ENCODE data around the gene HEPACAM.

The HEPACAM gene

DNA sequence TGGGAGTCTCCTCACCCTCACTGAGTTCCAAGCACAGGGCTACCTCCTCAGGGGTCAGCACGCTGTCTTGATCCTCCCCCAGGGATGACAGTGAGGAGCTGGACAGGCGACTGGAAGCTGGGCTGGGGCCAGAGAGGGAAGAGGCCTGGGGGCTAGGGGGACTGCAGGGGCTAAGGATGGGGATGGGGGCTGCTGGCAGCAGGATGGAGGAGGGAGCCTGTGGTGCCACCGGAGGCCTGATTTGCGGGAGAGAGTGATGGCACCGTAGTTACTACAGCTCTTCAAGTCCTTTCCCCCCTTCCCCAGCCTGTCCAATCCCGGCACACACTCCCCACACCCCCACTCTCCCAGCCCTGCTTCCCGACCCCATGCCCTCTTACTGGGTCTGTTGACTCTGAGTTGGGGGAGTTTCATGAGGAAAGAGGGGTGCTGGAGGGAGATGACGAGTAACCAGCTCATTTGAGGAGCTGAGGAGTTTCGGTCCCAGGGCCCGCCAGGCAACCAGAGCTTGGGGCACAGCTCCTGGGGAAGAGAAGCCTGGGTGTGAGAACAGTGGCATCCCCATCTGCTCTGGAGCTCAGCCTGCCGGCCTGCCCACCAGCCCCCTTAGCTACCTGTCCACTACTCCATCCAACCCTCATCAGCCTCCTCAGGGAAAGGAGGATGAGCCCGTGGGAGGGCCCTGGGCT is 48.7 kb downstream of the HEPACAM start:
- DNase-seq (ENCODE audit: low read depth in 2 of 2, low spot score in 1 of 2), result no peak

DNA sequence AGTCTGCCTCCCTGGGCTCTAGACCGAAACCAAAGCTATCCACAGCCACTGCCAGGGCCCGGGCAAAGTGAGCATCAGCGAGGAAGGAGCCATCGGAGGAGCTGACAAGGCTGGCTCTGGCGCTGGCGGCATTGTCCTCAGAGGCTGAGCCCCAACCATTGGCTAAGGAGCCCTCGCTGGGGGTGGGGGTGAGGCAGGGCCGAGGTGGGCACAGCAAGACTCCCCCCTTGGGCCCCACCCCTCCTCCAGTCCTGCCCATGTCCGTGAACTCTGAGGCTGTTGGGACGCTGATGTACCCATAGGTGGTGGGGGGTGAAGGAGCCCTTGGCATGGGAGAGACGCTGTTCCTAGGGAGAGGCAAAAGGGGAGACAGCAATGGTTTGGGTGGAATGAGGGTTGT is 49.4 kb downstream of the HEPACAM start:
- no peak for DNase-seq (ENCODE audit: low read depth in 2 of 2, low spot score in 1 of 2)

DNA sequence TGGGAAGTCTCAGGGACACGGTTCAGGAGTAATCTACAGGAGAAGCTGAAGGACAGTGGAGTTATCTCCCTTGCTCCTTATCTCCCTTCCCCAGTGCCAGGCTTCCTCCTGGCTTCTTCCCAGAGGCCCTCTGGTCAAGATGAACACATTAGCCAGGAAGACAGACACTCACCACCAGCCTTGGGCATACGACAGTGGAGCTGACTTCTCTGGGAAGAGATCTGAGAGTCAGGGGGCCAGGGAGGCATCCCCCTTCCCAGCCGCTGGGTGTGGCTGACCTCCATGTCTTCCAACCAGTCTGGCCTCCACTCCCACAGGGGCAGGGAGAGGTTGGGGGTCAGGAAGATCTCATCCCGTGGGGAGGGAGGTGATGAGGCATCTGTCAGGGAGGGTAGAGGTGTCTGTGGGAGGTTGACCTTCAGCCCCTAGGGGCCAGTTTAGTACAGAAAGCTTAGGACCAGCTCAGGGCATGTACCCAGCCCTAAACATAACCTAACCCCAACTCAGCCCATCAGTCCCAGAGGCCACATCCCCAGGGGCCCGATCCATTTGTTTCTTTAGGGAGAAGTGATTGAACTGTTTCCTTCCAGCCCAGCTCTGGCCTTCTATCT is 50.9 kb downstream of the HEPACAM start:
- DNase-seq (ENCODE audit: low read depth in 2 of 2, low spot score in 1 of 2), result no peak

DNA sequence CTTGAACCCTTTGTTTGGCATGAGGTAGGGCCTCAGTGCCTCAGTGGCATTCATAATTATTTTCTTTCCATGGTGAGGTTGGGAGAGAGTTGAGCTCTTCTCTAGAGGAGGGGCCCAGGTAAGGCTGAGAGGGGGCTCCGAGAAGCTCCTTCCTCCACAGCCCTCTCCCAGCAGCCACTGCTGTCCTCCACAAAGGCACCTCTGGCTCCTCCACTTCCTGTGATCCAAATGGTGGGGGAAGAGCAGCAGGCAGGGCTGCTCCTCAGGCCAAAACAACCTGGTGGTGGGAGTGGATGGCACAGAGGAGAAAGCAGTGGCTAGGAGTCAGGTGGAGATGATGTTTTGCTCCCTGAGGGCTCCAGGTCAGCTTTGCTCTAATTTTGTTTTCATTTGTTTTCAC is 51.5 kb downstream of the HEPACAM start:
- DNase-seq (ENCODE audit: low read depth in 2 of 2, low spot score in 1 of 2), result no peak

DNA sequence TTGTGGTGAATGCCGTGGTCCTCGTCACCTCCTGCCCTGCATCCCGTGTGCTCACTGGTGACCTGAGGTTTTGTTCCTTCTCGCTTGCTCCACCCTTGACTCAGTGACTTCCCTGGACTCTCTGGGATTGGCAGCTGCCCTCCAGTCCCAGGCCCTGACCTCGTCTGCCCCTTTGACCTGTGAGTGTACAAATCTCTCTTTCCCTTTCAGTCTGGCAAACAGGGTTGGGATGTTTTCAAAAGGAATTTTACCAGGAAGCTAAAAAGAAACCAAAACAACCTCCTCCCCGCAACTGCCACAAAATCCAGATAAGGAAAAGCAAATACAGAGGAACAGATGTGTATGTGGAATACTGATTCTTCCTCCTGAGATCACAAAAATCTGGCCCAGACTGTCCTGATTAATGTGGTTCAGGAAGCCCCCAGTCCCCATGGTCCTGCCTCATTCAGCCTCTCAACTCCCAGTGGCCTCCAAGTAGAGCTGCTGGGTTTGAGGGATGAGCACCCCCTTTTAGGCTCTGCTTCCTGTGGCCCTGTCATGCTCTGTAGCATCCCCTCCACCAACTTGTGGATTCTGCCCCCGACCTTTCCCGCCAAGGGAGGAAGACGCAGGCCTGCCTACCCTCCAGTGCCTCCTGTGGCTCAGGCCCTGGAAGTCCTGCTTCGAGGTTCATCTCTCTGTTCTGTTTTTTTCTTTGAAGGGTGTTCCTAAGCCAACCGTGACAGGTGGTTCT is 53.3 kb downstream of the HEPACAM start:
- no peak for DNase-seq (ENCODE audit: low read depth in 2 of 2, low spot score in 1 of 2)

- DNase-seq (ENCODE audit: low read depth in 2 of 2, low spot score in 1 of 2), result no peak
Observed at GRCh38 chr11:124880958-124881357, 54.9 kb downstream of the HEPACAM start.

- DNase-seq (ENCODE audit: low read depth in 2 of 2, low spot score in 1 of 2), result no peak
Observed at GRCh38 chr11:124880290-124880611, 55.6 kb downstream of the HEPACAM start.

DNA sequence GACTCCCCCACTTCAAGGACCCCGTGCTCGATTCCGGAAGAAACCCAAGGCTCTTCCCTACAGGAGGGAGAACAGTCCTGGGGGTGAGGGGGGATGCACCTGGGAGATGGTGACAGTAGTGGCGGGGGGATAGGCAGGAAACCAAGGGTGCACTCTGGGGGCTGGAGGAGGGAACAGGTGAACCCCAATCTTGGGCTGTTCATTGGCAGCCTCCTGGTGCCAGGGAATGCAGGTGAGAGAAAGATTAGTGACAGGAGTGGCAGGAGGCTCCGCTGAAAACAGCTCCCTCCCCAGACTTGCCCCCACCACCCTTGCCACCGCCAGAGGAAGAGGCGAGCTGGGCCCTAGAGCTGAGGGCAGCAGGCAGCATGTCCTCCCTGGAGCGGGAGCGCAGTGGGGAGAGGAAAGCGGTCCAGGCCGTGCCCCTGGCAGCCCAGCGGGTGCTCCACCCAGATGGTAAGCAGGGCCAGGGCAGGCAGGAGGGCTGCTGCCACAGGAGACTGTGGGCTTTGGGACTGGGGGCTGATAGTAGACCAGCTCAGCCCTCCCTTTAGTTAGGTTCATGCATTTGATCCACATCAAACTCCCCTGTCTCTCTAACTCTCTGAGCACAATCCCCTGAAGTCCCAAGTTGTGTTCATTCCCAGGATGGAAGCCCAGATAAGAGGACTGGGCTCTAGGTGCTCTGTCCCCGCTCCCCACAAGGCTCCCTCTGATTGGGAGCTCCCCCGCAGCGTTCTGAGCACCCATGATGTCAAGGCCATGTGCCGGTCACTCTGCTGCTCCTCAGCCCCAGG is 56.2 kb downstream of the HEPACAM start:
- no peak for DNase-seq (ENCODE audit: low read depth in 2 of 2, low spot score in 1 of 2)

DNA sequence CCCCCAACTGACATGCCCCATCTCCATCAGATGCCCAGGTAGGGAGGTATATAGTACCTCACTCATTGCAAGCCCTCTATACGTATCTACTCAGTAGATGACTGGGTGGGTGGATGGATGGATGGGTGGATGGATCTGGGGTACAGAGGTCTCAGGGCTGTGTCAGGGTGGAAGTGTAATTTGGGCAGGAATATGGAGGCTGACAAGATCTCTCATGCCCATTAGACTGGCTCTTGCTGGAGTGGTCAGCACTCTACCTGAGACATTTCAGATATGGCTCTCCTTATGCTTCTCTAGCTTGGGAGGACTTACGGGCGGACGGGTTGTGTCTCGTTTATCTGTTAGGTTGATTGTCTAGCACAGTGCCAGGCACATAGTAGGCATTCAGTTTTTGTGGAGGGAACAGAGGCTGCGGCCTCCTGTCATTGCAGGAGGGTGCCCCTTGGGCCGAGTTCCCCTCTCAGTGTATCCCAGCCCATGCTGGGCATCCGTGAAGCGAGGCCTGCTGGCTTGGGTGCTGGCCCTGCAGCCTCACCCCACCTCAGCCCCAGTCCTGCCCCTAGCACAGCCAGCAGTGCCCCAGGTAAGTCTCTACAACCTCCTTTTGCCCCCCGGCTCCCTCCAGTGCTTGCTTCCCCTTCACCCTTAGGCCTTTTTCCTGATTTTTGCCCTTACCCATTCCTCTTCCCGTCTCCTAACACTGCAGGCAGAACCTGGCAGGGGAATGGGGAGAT is 56.9 kb downstream of the HEPACAM start:
- no peak for DNase-seq (ENCODE audit: low read depth in 2 of 2, low spot score in 1 of 2)

- DNase-seq (ENCODE audit: low read depth in 2 of 2, low spot score in 1 of 2), result no peak
Observed at GRCh38 chr11:124877910-124878758, 57.7 kb downstream of the HEPACAM start.

- DNase-seq (ENCODE audit: low read depth in 2 of 2, low spot score in 1 of 2), result no peak
Observed at GRCh38 chr11:124877631-124877909, 58.3 kb downstream of the HEPACAM start.

GRCh38 chr11:124876818-124877630 is 58.8 kb downstream of the HEPACAM start:
- no peak for DNase-seq (ENCODE audit: low read depth in 2 of 2, low spot score in 1 of 2)

- peak; percentile 45 to 51 for DNase-seq (ENCODE audit: low read depth in 2 of 2, low spot score in 1 of 2)
Observed at GRCh38 chr11:124875943-124876817, 59.7 kb downstream of the HEPACAM start.

DNA sequence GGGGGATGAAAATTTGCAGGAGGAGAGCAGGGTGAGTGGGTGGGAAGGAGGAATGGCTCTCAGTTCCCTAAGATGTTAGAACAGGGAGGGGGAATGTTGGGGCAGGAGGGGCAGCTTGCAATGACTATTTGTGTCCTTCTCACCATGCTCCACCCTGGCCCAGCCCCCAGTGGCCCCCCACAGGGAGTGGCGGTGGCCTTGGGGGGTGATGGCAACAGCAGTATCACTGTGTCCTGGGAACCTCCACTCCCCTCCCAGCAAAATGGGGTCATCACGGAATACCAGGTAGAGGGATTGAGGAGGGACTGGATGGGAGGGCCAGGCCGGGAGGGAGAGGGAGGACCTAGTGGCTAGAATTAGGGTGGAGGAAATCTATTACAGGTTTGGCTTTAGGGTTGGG is 60.4 kb downstream of the HEPACAM start:
- DNase-seq (ENCODE audit: low read depth in 2 of 2, low spot score in 1 of 2), result no peak

- DNase-seq (ENCODE audit: low read depth in 2 of 2, low spot score in 1 of 2), result no peak
Observed at GRCh38 chr11:124874571-124875255, 61.1 kb downstream of the HEPACAM start.

DNA sequence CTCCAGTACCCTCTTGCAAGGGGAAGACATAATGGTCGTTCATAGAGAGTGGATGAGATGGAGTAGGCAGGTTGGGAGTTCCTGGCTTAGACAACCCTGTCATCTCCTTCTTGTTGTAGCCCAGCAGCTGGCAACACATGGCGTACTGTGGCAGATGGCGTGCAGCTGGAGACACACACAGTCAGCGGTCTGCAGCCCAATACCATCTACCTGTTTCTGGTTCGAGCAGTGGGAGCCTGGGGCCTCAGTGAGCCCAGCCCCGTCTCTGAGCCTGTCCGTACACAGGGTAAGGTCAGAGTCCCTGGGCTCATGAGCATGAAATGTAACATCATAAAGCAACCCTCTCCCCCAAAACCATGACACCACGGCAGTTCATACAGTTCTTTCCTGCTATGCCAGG is 61.9 kb downstream of the HEPACAM start:
- DNase-seq (ENCODE audit: low read depth in 2 of 2, low spot score in 1 of 2), result no peak

- DNase-seq (ENCODE audit: low read depth in 2 of 2, low spot score in 1 of 2), result no peak
Observed at GRCh38 chr11:124872741-124873140, 63.1 kb downstream of the HEPACAM start.

DNA sequence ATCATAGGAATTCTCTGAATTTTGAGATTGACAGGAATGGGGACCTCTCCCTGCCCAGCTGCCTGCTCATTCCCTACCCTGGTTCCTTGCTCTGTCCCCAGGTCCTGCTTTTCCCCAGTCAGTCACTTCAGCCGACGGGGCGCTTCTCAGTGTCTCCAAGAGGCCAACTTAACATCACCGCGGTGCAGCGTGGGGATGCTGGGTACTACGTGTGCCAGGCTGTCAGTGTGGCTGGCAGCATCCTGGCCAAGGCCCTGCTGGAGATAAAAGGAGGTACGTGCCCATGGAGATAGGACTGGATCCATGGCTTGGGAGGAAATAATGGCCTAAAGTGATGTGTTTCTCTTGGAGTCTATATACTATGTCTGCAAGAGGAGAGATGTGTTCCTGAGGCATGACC is 63.6 kb downstream of the HEPACAM start:
- no peak for DNase-seq (ENCODE audit: low read depth in 2 of 2, low spot score in 1 of 2)
